ENCODE data around the gene ZNF577. TPM values are rescaled to one million over a fixed set of nuclear protein-coding genes. Genes with fewer than 3 reads are reported as not detected.

The ZNF577 gene
- total RNA-seq, 1 donor from 2014 or later, result 1.2 TPM

GRCh38 chr19:51873097-51873496 lies 14.7 kb downstream of the ZNF577 start:
- no peak for DNase-seq (ENCODE audit: low read depth in 2 of 2)

- no peak for DNase-seq (ENCODE audit: low read depth in 2 of 2)
These were observed 25.7 kb downstream of the ZNF577 start for GRCh38 chr19:51861870-51862622.

GRCh38 chr19:51837145-51837544 lies 50.6 kb downstream of the ZNF577 start:
- no peak for DNase-seq (ENCODE audit: low read depth in 2 of 2)

GRCh38 chr19:51830274-51830673 lies 57.5 kb downstream of the ZNF577 start:
- DNase-seq (ENCODE audit: low read depth in 2 of 2), result peak in 1 of 2 donors; percentile 7

DNA sequence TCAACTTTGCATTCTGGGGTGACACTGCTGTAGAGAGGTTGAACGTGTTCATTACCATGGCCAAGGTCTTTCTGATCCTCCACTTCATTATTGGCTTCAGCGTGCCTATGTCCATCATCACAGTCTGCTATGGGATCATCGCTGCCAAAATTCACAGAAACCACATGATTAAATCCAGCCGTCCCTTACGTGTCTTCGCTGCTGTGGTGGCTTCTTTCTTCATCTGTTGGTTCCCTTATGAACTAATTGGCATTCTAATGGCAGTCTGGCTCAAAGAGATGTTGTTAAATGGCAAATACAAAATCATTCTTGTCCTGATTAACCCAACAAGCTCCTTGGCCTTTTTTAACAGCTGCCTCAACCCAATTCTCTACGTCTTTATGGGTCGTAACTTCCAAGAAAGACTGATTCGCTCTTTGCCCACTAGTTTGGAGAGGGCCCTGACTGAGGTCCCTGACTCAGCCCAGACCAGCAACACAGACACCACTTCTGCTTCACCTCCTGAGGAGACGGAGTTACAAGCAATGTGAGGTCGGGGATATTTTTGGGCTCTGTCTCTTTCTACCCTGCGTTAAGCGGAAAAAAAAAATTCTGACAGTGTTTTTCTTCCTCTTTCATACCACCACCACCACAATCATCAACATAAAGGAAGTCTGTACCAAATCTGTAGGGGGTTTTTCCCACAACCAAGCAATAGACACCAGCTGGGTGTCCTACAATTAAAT lies 63.3 kb downstream of the ZNF577 start:
- no peak for DNase-seq (ENCODE audit: low read depth in 2 of 2)

DNA sequence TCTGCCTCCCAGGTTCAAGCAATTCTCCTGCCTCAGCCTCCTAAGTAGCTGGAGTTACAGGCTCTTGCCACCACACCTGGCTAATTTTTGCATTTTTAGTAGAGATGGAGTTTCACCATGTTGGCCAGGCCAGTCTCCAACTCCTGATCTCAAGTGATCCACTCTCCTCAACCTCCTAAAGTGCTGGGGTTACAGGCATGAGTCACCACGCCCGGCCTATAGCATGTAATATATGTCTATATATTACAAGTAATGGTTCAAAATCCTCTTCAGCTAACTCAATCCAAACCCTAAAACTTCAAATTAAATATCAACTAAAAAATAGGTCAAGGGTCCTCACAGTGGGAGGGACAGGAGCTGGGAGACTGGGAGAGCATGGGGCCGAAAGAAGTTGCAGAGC lies 64.8 kb downstream of the ZNF577 start:
- DNase-seq (ENCODE audit: low read depth in 2 of 2), result no peak

GRCh38 chr19:51822325-51822724 lies 65.4 kb downstream of the ZNF577 start:
- DNase-seq (ENCODE audit: low read depth in 2 of 2), result no peak

GRCh38 chr19:51821921-51822320 lies 65.8 kb downstream of the ZNF577 start:
- DNase-seq (ENCODE audit: low read depth in 2 of 2), result no peak

- DNase-seq (ENCODE audit: low read depth in 2 of 2), result no peak
These were observed 66.3 kb downstream of the ZNF577 start for GRCh38 chr19:51821456-51821855.

Other genes starting within 250 kb of the ZNF577 start
- under 0.01 TPM in 1 of 2 replicates, not detected in the other for gene SIGLEC14, start 241.1 kb downstream of the ZNF577 start, total RNA-seq
- gene SPACA6, start 194.6 kb downstream of the ZNF577 start, total RNA-seq, result 3.5 and 5.6 TPM in 2 replicates
- not detected in 2 replicates for gene HAS1, start 164.0 kb downstream of the ZNF577 start, total RNA-seq
- gene FPR1, start 136.1 kb downstream of the ZNF577 start, total RNA-seq, result not detected in 2 replicates
- not detected in 2 replicates for gene FPR2, start 126.8 kb downstream of the ZNF577 start, total RNA-seq
- gene FPR3, start 92.8 kb downstream of the ZNF577 start, total RNA-seq, result under 0.01 and 0.13 TPM in 2 replicates
- 5.8 and 9.1 TPM in 2 replicates for gene ZNF649, start 17.1 kb upstream of the ZNF577 start, total RNA-seq
- 6.9 and 8.1 TPM in 2 replicates for gene ZNF613, start 39.5 kb upstream of the ZNF577 start, total RNA-seq
- 7.1 and 8.5 TPM in 2 replicates for gene ZNF350, start 98.9 kb upstream of the ZNF577 start, total RNA-seq
- gene ZNF615, start 120.3 kb upstream of the ZNF577 start, total RNA-seq, result 5.4 and 9.5 TPM in 2 replicates
- 8.3 and 9.4 TPM in 2 replicates for gene ZNF614, start 140.4 kb upstream of the ZNF577 start, total RNA-seq
- 4.5 and 4.9 TPM in 2 replicates for gene ZNF432, start 160.9 kb upstream of the ZNF577 start, total RNA-seq
- 6.8 and 8.2 TPM in 2 replicates for gene ZNF841, start 207.8 kb upstream of the ZNF577 start, total RNA-seq